K562 (cell line): ENCODE measurements around the gene DLGAP1. TPM values are rescaled to one million over a fixed set of nuclear protein-coding genes. Genes with fewer than 3 reads are reported as not detected.
A peak's percentile ranks its signal among the peaks of the same experiment; 100 is the strongest.

Source experiments
- ATAC-seq: fragments of 200-7000 bp; cut with Tn5 transposase; 3 replicates; pipeline ENCODE4 v1.9.1; 2020; ENCODE audit warnings: moderate library complexity
- BruUV-seq: library from RNA; stranded (reverse); fragments of 400-500 nt; replicated peaks from 2 replicates; lab custom pipeline; 2021; lab: Mats Ljungman, UMichigan
- CTCF ChIA-PET: fragments of 300-600 bp; formaldehyde crosslinking; extraction: SDS; loops from one replicate; lab custom pipeline; 2021; ENCODE audit warnings: low intra/inter-chr PET ratio; lab: Yijun Ruan, JAX
- POLR2A ChIA-PET: fragments of 300-600, 350-650 bp; sonication (Branson Sonifier 250); formaldehyde crosslinking; extraction: SDS; loops from one replicate; lab custom pipeline; 2021; ENCODE audit warnings: antibody characterized with exemption, inconsistent platforms; lab: Yijun Ruan, JAX
- DNase-seq, 4 experiments: peaks; one replicate each; pipeline versions ENCODE4 v3.0.0 to v3.0.0-alpha.2; 2011 to 2018; ENCODE audit warnings: low spot score in 3 of 4, mixed read lengths in 3 of 4; ENCODE audit errors: extremely low read depth in 1 of 4
- FAIRE-seq: peaks from 2 replicates; lab custom pipeline; 2011; peaks lifted over from hg19 to GRCh38; lab: Jason Lieb, UNC
- H2AFZ ChIP-seq: 2 replicates; pipeline ENCODE4 v1.6.0; 2011; ENCODE audit warnings: low read depth, low read length, control low read depth, inconsistent platforms
- H3K27ac ChIP-seq: fragments of 200-600 bp; 3 replicates; pipeline ENCODE4 v1.8.0; 2011; ENCODE audit warnings: low read depth, mild to moderate bottlenecking, control low read depth, inconsistent platforms, low read length, moderate library complexity, mixed read lengths; ENCODE audit errors: extremely low read depth
- H3K27me3 ChIP-seq, 2 experiments: fragments of 300-600 bp in 1 of 2; 2 replicates in 1 of 2; 3 replicates in 1 of 2; pipeline versions ENCODE4 v1.6.0 to v1.8.0; 2011; ENCODE audit warnings: inconsistent platforms in 2 of 2, low read length in 2 of 2, mild to moderate bottlenecking in 1 of 2, mixed read lengths in 1 of 2, moderate library complexity in 1 of 2; ENCODE audit not compliant: control insufficient read depth in 2 of 2, insufficient read depth in 2 of 2
- H3K36me3 ChIP-seq: fragments of 300-600 bp; 3 replicates; pipeline ENCODE4 v1.8.0; 2011; ENCODE audit warnings: mild to moderate bottlenecking, low read length, inconsistent platforms; ENCODE audit not compliant: control insufficient read depth, insufficient read depth
- H3K4me1 ChIP-seq, 2 experiments: fragments of 200-600 bp in 1 of 2; replicated peaks in 1 of 2; 2 replicates in 1 of 2; 3 replicates in 1 of 2; pipeline versions ENCODE4 v1.5.1 to v1.8.0; 2011; ENCODE audit warnings: inconsistent platforms in 2 of 2, low read length in 2 of 2, mild to moderate bottlenecking in 1 of 2, mixed read lengths in 1 of 2, moderate library complexity in 1 of 2; ENCODE audit not compliant: control insufficient read depth in 2 of 2, insufficient read depth in 2 of 2
- H3K4me2 ChIP-seq: 2 replicates; pipeline ENCODE4 v1.6.1; 2011; ENCODE audit warnings: low read length, control low read depth, inconsistent platforms, mixed read lengths; ENCODE audit not compliant: insufficient read depth
- H3K4me3 ChIP-seq: fragments of 200-600 bp; sonication (generic), shearing (Covaris generic); 2 replicates; pipeline ENCODE4 v1.5.1; 2016; ENCODE audit warnings: control low read depth, inconsistent platforms
- H3K79me2 ChIP-seq: fragments of 200-600 bp; 3 replicates; pipeline ENCODE4 v1.8.0; 2011; ENCODE audit warnings: low read length, inconsistent platforms; ENCODE audit not compliant: control insufficient read depth, insufficient read depth
- H3K9ac ChIP-seq, 2 experiments: 2 replicates each; pipeline versions ENCODE4 v1.6.0 to v1.6.1; 2011; ENCODE audit warnings: low read depth in 2 of 2, low read length in 2 of 2, control low read depth in 1 of 2, inconsistent platforms in 1 of 2, mild to moderate bottlenecking in 1 of 2, mixed read lengths in 1 of 2; ENCODE audit not compliant: insufficient read depth in 1 of 2
- H3K9me1 ChIP-seq: one replicate; pipeline ENCODE4 v1.6.0; 2011; ENCODE audit warnings: inconsistent platforms, mild to moderate bottlenecking, low read length, moderate library complexity; ENCODE audit not compliant: control insufficient read depth, insufficient read depth
- H3K9me3 ChIP-seq: replicated peaks from 2 replicates; pipeline ENCODE4 v1.5.1; 2011; ENCODE audit warnings: low read depth, low read length, inconsistent platforms; ENCODE audit not compliant: control insufficient read depth, insufficient read depth
- H4K20me1 ChIP-seq: replicated peaks from 2 replicates; pipeline ENCODE4 v1.6.1; 2011; ENCODE audit warnings: low read length, inconsistent platforms, mixed read lengths; ENCODE audit not compliant: control insufficient read depth, insufficient read depth
- ADNP ChIP-seq: fragments of 200-800 bp; sonication (Bioruptor generic); IDR thresholded peaks from 2 replicates; pipeline ENCODE4 v1.6.1; 2016; ENCODE audit warnings: missing genetic modification characterization, missing compliant biosample characterization
- ARID3A ChIP-seq: IDR thresholded peaks from 2 replicates; pipeline ENCODE4 v1.6.1; 2012; ENCODE audit warnings: low read depth, low read length, improper control_type of control experiment, borderline replicate concordance
- BACH1 ChIP-seq: fragments of 200-800 bp; sonication (Bioruptor generic); IDR thresholded peaks from 2 replicates; pipeline ENCODE4 v1.6.1; 2016; ENCODE audit warnings: missing genetic modification characterization, missing compliant biosample characterization
- CHD4 ChIP-seq: fragments of 200-600 bp; sonication (generic); IDR thresholded peaks from 3 replicates; pipeline ENCODE4 v1.6.1; 2012; ENCODE audit warnings: low read depth, mild to moderate bottlenecking, mixed read lengths, low read length, inconsistent platforms; ENCODE audit not compliant: insufficient read depth, insufficient replicate concordance, poor library complexity, severe bottlenecking
- GTF2B ChIP-seq: IDR thresholded peaks from 2 replicates; pipeline ENCODE4 v1.6.1; 2011; ENCODE audit not compliant: insufficient read length; ENCODE audit errors: extremely low read depth
- GTF2E2 ChIP-seq: fragments of 200-800 bp; sonication (Bioruptor generic); IDR thresholded peaks from 2 replicates; pipeline ENCODE4 v1.6.1; 2016; ENCODE audit warnings: missing genetic modification characterization, missing compliant biosample characterization
- IRF9 ChIP-seq: fragments of 450-650 bp; IDR thresholded peaks from 2 replicates; pipeline ENCODE4 v1.6.1; 2016; ENCODE audit warnings: missing biosample characterization, missing genetic modification characterization
- KHSRP ChIP-seq: fragments of 450-650 bp; IDR thresholded peaks from 2 replicates; pipeline ENCODE4 v1.6.1; 2017
- PATZ1 ChIP-seq: fragments of 250-450 bp; sonication (Bioruptor Pico); IDR thresholded peaks from 2 replicates; pipeline ENCODE4 v1.5.0; 2020; ENCODE audit warnings: mild to moderate bottlenecking, borderline replicate concordance
- TAF15 ChIP-seq: fragments of 200-400 bp; formaldehyde crosslinking; IDR thresholded peaks from 2 replicates; pipeline ENCODE4 v1.6.1; 2017; ENCODE audit warnings: mild to moderate bottlenecking, low read depth, low read length, moderate library complexity
- ZNF740 ChIP-seq, 3 experiments: fragments of 200-800 bp in 1 of 3; sonication (Bioruptor generic) in 1 of 3; sonication (generic) in 1 of 3; formaldehyde crosslinking in 1 of 3; IDR thresholded peaks; 2 replicates each; pipeline versions ENCODE4 v1.6.1 to v1.8.0; 2016 to 2022; ENCODE audit warnings: mild to moderate bottlenecking in 2 of 3, missing compliant biosample characterization in 2 of 3, missing genetic modification characterization in 2 of 3, missing genetic modification reagents in 1 of 3
- WGBS: fragments of 100-300 bp; shearing (Covaris generic); methylation state at CpG from one replicate; pipeline ENCODE4 v1.1.6; 2016; ENCODE audit warnings: low coverage, mixed read lengths; ENCODE audit not compliant: insufficient coverage; ENCODE audit errors: missing lambda C conversion rate; 5-methylcytosine and 5-hydroxymethylcytosine counted together
- in situ Hi-C: fragments of 300-500 bp; cut with MboI; formaldehyde crosslinking; loops from 4 replicates; pipeline ENCODE4 v1.15.0; 2018; ENCODE audit warnings: inconsistent platforms, mixed read lengths
- intact Hi-C: fragments of 100-400 bp; cut with micrococcal nuclease; formaldehyde crosslinking; loops from 2 replicates; pipeline ENCODE4 v1.14.2; 2022
- polyA plus RNA-seq, 8 experiments: library from polyadenylated mRNA; depleted of rRNA in 4 of 8; stranded (reverse) in 5 of 8; unstranded in 3 of 8; fragments of >200 nt; fragmentation: Nextera tagmentation in 2 of 8; fragmentation: Illumina TruSeq in 1 of 8; extraction: Ambion mirVana in 2 of 8; extraction: Trizol in 1 of 8; gene quantifications; 2 replicates each; pipeline versions ENCODE4 v1.2.1 to v1.2.3, GENCODE V29; 2011 to 2014; ENCODE audit warnings: inconsistent platforms in 1 of 8, missing spikeins in 1 of 8
- total RNA-seq, 7 experiments: library from RNA; depleted of rRNA in 6 of 7; stranded (reverse); fragments of >200 nt in 6 of 7; fragmentation: Illumina TruSeq in 2 of 7; extraction: Trizol in 2 of 7; gene quantifications; 2 replicates each; pipeline versions ENCODE4 v1.2.1 to v1.2.3, GENCODE V29; 2011 to 2021; ENCODE audit warnings: low replicate concordance in 1 of 7

Gene DLGAP1
- total and polyA plus RNA-seq, 9 of the 15 experiments (the other 6 are each of a cell fraction or from before 2014, with no cell fraction given), result 0.04 to 0.22 (median 0.08) TPM

GRCh38 chr18:3665204-3665603, 789.9 kb downstream of the DLGAP1 start:
- peak in 1 of 4 experiments; percentile 9 for DNase-seq
- H3K4me1 ChIP-seq, result peaks cover 22 to 45% of the 10 kb centered on the region in 2 experiments
- no peak for ATAC-seq
- peak overlapping the region; percentile 61 for H3K4me2 ChIP-seq
- H3K9me3 ChIP-seq, result 0 out of 2 replicates have a peak, but pooled peaks cover 14% of the 10 kb centered on the region
- no peak for FAIRE-seq
- H3K27me3 ChIP-seq, result no peaks in the 10 kb centered on the region
- no peak overlapping the region for H3K4me3 ChIP-seq
- intact Hi-C loops (loop anchor here (1.0 to 2.0 kb wide), 2 partner anchors 12 to 62 kb away; no protein-coding TSS in a partner anchor), in situ Hi-C loops (loop anchor here (5.0 kb wide), 2 partner anchors 213 to 383 kb away; partner anchors contain the start of gene TGIF1)
- peak overlapping the region; percentile 73 for H3K27ac ChIP-seq
- H3K9me1 ChIP-seq, result no peaks in the 10 kb centered on the region
- H3K9ac ChIP-seq, result peak overlapping the region in 1 of 2 experiments; percentile 69; a peak in 2 of 4 replicates
- BruUV-seq, result no TSS peak
- 72% methylated on average over 3 of the region's 3 CpGs for WGBS
- H2AFZ ChIP-seq, result peak overlapping the region; percentile 89
- ChIA-PET POLR2A (interaction anchor here (0.6 to 9.1 kb wide), 15 partner anchors 9 to 386 kb away, joined by 3 to 109 read pairs (median 12); no protein-coding TSS in a partner anchor), CTCF (interaction anchor here (0.6 to 4.6 kb wide), 3 partner anchors 71 to 384 kb away, joined by 4 to 83 read pairs (median 16); no protein-coding TSS in a partner anchor)
- H4K20me1 ChIP-seq, result no peaks in the 10 kb centered on the region
- H3K36me3 ChIP-seq, result no peaks in the 10 kb centered on the region
- no peaks in the 10 kb centered on the region for H3K79me2 ChIP-seq
- no peak for TF ChIP-seq GTF2B
- TF ChIP-seq ZNF740 (CRISPR knock-in tag; IDR thresholded peaks at IDR 0.05), result no peak
- peak in 1 of 2 experiments; percentile 18; a peak in 1 of 4 replicates for TF ChIP-seq ZNF740 (tag; IDR thresholded peaks at IDR 0.05)
- TF ChIP-seq BACH1 (tag), result peak; percentile 11; the same call in 1 of the 2 replicates
- 0 out of 2 replicates have a peak, but pooled peaks have one; percentile 15 for TF ChIP-seq KHSRP
- 0 out of 2 replicates have a peak, but pooled peaks have one; percentile 3 for TF ChIP-seq PATZ1 (CRISPR knock-in tag)
- no peak for TF ChIP-seq ADNP
- peak; percentile 68; the same call in 1 of the 2 replicates for TF ChIP-seq GTF2E2 (tag)
- TF ChIP-seq IRF9 (tag), result 0 out of 2 replicates have a peak, but pooled peaks have one; percentile 17
- 0 out of 2 replicates have a peak, but pooled peaks have one; percentile 0 for TF ChIP-seq ARID3A
- TF ChIP-seq TAF15, result no peak
- no peak for TF ChIP-seq CHD4
